ENCODE measurements around the gene SRSF10.

DNA sequence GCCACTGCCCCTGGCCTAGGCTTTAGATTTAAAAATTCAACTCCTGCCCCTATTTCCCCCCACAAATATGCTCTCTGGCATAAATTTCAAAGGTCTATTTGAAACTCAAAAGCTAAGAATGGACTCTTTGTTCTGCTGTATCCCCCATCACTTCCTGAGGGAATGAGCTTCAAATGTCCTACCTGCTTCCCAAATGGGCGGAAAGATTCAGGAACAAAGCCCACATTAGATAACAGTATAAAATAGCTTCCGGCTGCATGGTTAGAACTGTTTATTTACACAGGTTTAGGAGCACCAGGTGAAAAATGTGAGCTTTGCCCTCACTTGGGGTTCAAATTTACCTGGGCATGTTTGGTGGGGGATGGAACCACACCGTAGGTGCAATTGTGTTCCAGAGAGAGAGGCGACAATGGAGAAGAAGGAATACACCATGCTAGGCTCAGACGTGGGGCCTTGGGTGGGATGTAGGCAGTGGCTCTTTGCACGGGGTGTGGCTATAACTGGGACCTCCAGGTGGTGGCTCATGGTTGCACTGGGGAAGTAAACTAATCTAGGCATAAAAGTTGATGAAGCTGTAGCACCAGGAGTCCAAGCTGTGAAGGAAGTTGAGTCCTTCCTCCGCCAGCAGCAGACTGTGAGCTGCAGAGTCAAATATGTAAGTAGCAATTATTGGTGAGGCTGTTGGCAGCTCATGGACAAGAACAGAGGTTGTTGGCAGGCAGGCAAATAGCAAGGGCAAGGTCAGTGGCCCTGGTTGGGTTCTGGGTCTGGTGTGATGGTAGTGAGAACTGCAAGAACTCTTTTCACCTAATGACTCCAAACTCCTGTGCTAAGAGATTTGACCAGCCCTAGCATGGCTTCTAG lies 41.5 kb upstream of the SRSF10 start:
- no peak for TF ChIP-seq CTCF (IDR thresholded peaks at IDR 0.05)
- TF ChIP-seq POLR2A (IDR thresholded peaks at IDR 0.05) = no peak
